Left hindlimb (tissue), 1 donor: ENCODE measurements around the gene ST8SIA4.
A peak's percentile ranks its signal among the peaks of the same experiment; 100 is the strongest.

Experiments
- DNase-seq: peaks from one replicate; pipeline ENCODE4 v3.0.0-alpha.2; 2018

Gene ST8SIA4, protein sequence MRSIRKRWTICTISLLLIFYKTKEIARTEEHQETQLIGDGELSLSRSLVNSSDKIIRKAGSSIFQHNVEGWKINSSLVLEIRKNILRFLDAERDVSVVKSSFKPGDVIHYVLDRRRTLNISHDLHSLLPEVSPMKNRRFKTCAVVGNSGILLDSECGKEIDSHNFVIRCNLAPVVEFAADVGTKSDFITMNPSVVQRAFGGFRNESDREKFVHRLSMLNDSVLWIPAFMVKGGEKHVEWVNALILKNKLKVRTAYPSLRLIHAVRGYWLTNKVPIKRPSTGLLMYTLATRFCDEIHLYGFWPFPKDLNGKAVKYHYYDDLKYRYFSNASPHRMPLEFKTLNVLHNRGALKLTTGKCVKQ

DNA sequence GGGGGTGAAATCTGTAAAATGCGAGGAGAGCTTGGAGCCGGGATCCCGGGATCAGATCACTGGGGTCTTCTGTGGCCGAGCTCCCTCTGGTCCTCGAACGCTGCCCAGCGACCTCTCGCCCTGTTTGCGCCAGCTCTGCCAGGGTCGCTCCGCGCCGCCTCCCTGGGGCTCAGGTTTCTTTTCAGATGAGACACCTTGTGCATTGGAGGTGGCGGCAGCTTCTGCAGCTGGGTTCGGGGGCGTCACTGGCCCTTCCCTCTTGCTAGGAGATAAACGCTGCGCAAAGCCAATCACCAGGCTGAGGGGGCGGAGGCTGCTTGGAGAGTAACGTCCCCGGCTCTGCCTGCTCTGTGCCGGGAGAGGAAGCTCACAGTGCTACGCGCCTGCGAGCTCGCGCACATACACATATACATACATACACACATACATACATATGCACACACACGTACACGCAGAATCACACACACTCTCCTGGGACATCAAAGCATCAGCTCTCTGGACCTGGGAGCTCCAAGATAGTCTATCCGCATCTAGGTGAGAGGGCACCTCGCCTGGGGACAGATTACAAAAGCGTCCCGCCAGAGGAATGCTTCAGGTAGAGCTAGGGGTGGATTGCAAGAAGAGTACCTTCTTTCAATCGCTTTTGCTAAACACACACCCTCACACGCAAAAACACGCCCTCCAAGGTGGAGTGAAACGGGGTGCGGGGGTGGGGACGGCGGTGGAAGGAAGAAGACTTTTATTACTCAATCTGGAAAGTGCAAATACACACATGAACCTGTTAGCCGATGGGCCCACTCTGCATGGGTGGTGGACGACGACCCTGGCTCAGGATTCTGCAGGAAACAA lies at the start of gene ST8SIA4:
ST8SIA4 (minus strand) TSS at position 244 of the 849 bp plus-strand sequence. CDS start 327 bp downstream, outside the sequence.
- peak; percentile 87 for DNase-seq

DNA sequence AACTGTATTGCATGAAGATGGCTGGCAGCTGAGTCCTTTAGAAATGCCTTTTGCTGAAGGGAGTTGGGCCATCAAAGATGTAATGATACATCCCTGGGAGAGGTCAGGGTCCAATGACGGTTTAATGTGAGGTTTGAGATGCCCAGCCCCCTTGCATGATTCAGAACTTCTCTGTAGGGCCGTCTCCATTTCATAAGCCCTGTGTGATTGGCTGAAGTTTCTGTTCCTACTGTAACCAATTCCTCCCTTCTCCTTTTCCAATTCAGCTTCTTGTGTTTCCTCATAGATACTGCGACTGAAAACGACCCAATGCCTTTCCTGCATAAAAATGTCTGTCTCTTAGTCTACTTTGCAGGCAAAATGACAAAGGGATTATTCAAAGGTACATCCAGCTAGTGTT lies 47.9 kb upstream of the ST8SIA4 start:
- no peak for DNase-seq

DNA sequence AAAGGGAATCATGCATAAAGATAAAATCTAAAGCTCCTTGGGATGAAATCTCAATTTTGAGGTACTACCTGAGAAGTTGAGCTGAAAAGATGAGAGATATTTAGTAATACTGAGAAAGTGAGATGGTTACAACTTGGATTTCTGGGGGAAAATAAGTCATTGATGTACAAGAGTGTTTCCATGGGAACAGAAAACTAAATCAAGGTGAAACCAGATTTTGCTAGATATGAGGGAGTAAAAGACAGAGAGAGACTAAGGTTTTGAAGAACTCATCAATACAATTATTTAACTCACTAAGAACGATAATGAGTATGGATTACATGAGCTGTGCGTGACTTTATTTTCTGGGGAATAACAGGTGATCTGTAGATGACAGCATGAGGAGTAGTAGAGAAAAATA lies 10.2 kb upstream of the ST8SIA4 start:
- no peak for DNase-seq

DNA sequence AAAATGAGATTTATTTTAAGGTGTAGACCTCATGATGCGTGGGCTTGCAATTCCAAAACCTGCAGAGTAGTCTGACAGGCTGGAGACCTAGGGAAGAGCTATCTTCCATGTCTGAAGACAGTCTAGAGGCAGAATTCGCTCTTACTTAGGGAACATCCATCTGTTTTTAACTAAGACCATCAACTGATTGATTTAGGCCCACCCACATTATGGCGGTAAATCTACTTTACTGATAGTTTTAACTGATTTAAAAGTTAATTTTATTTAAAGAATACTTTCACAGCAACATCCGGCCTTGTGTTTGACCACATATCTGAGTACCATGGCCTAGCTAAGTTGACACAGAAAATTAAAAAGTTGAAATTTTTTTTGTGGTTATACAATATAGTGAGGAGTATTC lies 6.0 kb upstream of the ST8SIA4 start:
- DNase-seq, result no peak

DNA sequence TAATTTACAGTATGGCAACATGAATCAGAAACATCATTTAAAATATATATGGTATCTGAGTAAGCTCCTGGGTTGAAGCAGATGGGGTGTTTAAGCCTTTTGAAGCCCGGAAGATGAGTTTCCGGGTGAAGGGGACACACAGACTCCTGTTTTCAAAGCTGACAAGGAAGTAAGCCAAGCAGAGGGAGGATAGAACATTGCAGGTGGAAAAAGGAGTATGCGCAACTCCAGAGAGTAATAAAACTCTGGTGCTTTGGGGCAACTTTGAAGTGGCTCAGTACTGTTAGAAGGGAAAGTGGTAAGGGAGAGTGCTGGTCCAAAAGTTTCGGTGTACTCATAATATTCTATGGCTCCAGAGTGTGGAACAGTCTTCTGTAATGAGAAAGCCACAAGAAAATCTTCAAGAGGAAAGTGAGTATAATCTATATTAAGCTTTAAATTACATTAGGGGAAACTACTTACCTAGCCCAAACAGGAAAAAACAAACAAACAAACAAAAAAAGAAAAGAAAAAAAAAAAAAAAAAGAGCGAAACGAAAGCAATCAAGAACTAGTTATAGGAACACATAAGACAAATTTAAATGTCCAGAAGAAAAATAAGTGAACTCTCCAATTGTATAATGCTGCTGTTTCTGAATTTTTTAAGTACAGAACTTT lies 2.3 kb upstream of the ST8SIA4 start:
- no peak for DNase-seq

DNA sequence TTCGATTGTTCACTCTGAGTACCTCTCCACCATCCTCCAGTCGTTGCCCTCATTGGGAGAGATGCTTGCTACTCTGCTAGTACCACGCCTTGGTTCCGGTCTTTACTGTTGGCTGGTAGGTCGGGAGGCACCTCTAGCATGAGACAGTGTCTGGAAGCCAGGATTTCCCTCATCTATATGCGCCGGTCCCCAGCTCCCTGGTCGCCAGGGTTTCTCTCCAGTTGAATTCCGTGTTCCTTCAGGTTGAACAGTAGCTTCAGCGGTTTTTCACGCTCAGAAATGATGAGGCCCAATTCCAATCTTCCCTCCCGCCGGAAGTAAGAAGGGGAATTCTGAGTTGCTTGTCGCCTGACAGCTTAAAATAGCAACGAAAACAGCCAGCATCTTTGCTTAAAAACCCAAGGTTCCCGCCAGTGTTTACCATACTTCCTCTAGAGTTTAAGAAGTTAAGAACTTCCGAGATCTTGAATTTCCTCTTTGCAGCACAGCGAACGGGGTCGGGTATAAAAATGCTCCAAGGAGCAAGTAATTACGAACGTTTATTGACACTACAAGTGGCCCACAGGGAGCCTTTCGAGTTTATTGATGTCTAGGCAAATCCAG lies 1.3 kb upstream of the ST8SIA4 start:
- peak; percentile 40 for DNase-seq

DNA sequence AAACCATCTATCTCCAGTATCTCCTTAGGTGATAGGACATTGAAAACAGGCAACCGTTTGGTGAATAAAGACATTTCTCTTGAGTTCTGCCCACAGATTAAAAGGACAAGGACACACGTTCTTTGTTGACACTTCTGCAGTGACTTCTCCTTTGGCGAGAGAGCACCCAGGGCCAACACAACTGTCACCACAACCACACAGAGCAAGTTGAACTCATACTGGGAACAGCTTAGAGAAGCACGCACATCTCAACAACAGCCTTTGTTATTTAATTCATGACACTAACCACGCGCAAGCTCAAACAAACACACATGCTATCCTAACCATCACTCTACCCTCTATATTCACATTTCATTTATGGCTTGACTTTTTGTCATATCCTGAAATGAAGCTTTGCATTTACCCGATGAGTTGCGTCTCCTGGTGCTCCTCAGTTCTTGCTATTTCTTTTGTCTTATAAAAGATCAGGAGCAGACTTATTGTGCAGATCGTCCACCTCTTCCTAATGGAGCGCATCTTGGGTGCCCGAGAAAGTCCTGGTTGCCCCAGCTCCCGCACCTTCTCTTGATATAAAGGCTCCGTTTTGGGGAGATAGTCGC lies 543 bp downstream of the ST8SIA4 start:
- DNase-seq, result no peak

DNA sequence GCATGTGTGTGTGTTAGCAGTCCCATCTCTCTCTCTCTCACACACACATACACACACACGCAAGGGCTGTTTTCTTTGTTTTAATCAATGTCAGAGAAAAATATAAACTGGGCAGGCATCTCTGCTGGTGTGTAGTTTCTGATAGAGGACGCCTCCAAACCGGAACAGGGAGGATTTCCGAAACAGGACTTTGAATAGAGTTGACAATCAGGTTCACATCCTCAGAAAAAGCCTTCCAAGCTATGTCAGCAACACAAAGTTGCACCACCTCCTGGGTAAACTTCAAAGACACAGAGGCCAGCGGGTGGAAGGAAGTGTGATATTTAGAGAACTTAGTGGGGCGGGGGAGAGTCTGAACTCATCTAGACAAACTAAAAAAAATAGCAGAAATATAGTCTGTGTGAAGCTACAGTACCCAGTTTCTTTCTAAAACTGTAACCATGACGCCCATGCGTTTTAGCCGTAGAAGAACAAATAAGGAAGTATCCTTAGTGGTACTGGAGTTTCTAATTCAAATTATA lies 1.2 kb downstream of the ST8SIA4 start:
- peak; percentile 67 for DNase-seq

DNA sequence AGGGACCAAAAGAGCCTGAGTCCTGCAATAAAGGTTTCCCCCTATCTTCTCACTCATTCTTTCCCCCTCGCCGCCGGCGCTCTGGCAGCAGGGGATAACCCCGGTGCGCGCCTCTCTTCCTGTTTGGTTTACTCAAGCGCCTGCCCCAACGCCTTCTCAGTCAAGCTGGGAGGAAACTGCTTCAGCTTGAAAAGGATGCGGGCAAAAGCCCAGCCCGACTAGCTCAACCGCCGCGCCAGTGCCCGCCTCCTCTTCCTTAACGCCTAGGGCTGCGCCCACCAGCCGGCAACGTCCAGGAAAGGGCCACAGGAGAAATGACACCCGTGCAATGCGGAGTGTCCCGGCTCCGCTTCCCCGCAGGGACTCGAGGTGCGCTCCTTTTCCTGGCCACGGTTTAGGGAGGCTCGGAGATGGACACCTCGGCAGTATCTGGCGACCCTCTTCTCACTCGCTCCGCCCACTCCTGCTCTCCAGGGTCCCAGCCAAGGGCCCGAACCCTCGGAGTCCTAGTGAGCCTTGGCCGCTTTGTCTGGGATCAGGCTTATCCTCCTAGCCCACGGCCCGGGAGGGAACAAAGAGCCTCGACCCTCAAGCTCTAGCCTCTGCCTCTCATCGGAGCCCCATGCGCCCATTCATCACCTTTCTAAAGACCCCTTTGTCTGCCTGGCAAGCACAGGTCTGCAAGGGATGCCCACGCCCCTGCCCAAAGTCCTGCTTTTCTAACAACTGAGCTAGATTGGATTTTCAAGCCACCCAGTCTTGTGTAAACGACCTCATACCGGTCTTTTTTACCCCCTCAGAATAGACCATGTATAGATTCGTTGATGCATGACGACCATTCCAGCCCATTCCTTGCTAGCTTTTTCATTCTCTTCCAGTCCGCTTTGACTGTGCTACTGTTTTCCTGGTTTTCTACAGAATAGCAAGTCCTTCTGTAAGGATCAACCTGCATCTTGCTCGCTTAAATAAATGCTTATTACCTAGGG lies 2.0 kb downstream of the ST8SIA4 start:
- DNase-seq, result peak; percentile 77

DNA sequence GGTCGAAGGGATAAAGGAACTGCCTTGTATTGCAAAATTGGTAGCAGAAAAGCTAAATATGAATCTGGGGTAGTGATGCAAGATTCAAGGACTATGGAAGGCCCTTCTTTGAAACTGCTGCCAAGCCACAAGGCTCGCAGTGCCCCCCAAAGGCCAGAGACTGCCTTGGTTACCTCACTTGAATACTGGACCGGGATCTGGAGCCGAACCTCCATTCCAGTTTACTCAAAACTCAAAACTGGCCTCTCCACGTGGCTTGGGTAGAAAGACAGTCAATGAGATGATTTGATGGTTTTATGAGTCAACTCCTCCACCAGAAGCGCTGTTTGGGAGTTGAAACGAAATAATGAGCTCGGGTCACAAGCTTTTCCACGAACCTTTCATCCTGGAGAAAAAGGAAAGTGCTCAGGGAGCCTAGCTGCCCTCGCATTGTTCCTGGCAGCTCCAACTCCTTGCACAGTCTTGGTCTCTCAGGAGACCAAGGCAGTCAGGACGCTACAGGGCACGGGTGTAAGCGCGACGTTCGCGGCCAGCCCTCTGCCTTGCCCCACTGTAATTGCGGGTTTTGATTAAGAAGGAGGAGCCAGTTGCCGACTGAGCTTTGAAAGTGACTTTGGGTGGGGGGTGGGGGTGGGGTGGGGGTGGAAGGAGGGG lies 2.8 kb downstream of the ST8SIA4 start:
- no peak for DNase-seq

DNA sequence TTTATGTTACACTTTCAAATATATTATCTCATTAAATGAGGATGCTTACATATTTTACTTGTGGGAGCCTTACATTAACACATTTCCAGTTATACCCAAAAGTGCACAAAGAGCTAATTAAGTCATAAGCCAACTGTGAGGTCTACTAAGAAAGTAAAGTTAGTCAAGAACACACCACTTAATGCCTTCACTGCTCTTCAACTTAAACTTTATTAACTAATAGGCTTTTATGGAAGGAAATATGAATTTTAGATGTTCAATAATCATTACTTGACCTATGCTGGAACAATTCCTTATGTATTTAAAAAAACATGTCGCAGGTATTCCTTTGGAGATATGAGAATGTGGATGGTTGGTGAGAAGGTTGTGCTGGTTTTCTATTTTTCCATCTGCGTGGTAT lies 3.4 kb downstream of the ST8SIA4 start:
- no peak for DNase-seq

DNA sequence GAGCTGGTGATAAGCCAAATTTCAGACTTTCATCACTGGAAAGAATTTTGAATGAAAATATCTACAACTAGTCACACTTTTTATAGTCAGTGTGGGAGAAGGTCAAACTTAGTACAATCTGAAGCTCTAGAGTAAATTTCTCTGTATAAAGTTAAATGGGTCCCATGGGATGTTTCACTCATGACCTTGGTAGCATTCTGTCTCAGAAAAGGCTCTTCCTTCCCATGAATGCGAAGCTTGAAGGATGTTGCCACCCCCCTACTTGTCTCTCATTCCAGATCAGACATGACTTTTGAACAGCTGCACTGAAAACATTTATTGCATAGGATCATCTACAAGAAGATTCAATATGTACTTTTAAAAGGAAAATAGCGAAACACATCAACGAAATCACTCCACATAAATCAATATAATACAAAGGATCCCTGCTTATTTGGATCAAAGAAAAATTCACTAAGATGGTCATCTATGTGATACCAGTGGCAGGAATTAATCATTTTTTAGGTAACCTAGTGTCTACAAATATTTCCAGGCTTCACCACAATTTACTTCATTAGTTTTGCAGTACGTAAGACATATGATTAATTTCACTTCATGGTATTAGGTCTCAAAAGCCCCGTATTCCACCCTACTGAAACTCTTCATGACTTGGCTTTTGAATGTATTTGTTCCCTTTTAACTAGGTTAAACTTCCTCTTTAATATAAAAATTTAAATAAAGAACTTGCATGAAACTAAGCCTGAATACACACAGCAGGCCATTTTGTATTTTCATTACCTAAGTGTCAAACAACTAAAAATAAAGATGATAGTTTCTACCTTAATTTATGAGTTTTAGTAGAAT lies 4.4 kb downstream of the ST8SIA4 start:
- DNase-seq, result no peak

DNA sequence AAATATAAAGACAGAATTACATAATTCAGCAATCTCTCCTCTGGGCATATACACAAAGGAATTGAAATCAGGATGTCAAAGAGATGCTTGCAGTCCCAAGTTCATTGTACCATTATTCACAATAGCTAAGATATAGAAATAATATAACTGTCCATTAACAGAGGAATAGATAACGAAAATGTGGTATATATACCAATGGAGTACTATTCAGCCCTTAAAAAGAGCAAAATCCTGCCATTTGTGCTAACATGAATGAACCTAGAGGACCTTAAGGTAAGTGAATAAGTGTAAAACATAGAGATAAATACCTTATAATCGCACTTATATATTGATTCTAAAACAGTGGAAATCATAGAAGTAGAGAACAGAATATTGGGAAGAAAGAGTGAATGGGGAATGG lies 7.0 kb downstream of the ST8SIA4 start:
- DNase-seq, result no peak

DNA sequence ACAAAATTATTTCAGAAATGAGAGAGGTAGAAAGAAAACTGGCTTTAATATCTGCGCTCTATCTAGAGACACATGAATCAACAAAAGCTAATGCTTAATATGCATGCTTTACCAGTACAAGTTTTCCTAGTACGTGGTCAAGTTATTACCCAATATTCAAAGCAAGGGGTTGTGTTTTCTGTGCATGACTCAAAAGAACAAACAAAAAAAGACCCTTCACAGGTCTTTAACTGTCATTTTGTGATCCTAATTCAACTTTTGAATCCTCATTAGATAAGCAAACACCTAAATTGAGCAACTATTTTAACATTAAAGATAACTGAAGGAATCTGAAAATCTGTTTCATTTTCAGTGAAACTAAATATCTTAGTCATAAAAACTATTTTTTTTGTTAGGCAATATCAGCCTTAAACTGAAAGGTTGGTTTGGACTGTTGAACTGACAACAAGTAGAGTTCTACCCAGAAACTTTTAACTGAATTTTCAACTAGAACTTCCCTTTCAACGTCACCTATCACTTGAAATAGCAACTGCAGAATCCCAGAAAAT lies 12.5 kb downstream of the ST8SIA4 start:
- no peak for DNase-seq

DNA sequence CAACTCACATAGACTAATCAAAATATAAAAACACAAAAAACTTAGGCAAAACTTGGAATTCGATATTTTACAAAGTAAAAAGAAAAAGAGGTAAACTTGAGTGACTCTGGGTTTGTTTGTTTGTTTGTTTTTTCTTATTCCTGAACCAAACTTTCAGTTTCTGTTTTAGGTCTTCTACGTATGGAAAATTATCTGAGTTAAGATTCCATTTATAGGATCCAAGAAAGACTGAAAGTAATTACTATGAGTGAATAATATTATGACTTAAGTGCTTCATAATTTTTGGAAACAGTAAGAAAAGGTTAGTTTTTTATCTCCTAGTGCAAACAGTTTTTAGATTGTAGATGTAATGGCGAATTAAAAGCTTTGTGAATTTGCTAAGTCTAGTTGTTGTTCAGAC lies 13.2 kb downstream of the ST8SIA4 start:
- DNase-seq, result no peak

DNA sequence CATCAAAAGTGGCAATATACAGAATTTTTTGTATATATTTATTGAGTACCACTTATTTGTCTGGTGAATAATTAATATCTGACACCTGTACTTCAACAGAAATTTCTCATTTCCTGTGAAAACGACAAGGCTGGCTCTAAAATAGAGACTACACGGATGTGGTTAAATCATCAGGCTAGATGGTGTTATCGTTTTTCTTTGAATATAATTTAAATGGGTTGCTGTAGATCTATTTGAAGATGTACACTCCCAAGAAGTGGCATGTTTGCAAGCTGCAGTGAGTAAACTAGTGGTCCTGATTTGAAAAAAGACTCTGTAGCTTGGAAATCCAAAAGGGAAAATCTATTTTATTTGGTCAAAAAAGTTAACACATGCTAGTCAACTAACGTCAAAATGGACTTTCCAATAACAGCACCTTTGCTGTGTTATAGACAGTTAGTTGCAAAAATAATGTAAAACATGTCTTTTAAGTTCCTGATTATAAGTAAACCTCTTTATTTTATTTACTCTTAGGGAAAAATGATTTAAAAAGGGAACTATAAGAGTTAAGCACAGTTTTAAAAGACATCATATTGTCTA lies 13.8 kb downstream of the ST8SIA4 start:
- no peak for DNase-seq

DNA sequence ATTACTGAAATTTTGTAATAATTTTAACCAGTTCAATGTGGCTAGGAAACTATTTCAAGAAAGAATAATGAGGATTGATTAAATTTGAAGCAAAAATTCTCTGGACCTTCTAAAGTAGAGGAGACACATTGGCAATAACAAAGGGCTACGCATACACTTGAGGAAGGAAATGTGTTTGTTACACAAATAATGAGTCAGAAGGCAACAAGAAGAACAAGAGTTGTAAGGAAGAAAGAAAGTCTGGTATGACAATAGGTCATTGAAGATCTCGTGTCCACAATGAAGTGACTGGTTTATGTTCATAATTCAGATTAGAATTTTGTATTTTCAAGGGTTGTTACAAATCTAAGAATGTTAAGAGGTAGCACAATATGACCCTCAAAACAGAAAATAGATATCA lies 25.8 kb downstream of the ST8SIA4 start:
- DNase-seq, result no peak

DNA sequence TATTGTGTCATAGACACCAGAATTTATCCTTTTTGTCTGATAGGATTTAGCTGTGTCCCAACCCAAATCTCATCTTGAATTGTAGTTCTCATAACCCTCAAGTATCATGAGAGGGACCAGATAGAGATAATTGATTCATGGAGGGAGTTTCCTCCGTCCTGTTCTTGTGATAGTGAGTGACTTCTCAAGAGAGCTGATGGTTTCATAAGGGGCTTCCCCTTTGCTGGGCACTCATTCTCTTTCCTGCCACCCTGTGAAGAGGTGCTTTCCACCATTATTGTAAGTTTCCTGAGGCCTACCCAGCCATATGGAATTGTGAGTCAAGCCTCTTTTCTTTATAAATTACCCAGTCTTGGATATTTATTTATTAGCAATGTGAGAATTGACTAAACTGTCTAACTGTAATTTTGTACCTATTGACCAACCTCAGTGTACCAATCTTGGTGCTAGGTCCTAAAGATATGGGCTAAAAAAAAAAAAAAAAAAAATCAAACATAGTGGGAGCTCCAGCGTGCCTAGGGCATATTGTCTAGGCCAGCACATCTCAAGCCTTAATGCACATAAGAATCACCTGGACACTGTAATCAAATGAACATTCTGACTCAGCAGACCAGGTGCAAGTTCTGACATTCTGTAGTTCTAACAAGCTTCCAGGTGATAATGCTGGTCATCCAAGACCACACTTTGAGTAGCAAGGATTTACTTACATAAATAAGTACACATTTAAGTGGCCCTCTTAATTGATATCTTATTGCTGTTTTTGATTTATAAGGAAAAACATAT lies 30.5 kb downstream of the ST8SIA4 start:
- DNase-seq, result no peak
